Kidney (tissue), 14 donors: ENCODE data around the gene GAS7. TPM values are rescaled to one million over a fixed set of nuclear protein-coding genes. Genes with fewer than 3 reads are reported as not detected.

Experiments
- DNase-seq, 5 donors: peaks; one replicate each; pipeline ENCODE4 v3.0.0-alpha.2; 2013 to 2020
- FAIRE-seq: peaks from 2 replicates; lab custom pipeline; 2012; peaks lifted over from hg19 to GRCh38; lab: Jason Lieb, UNC
- H3K27ac ChIP-seq, 2 donors: one replicate each; pipeline ENCODE4 v1.7.0; 2013; ENCODE audit warnings: low read depth in 2 of 2, low read length in 2 of 2, inconsistent platforms in 1 of 2
- H3K27me3 ChIP-seq: one replicate; pipeline ENCODE4 v1.7.1; 2013; ENCODE audit warnings: low read length, inconsistent platforms; ENCODE audit not compliant: control insufficient read depth, insufficient read depth
- H3K36me3 ChIP-seq, 3 donors: one replicate each; pipeline versions ENCODE4 v1.7.0 to v1.7.1; 2013; ENCODE audit warnings: low read length in 3 of 3, control low read depth in 1 of 3, inconsistent platforms in 1 of 3; ENCODE audit not compliant: insufficient read depth in 3 of 3, control insufficient read depth in 2 of 3
- H3K4me1 ChIP-seq, 3 donors: one replicate each; pipeline versions ENCODE4 v1.7.0 to v1.7.1; 2013; ENCODE audit warnings: low read length in 3 of 3, inconsistent platforms in 1 of 3, low read depth in 1 of 3; ENCODE audit not compliant: control insufficient read depth in 2 of 3, insufficient read depth in 2 of 3
- H3K4me3 ChIP-seq, 3 donors: one replicate each; pipeline versions ENCODE4 v1.7.0 to v1.8.1; 2013; ENCODE audit warnings: low read length in 3 of 3, control low read depth in 1 of 3, inconsistent platforms in 1 of 3
- H3K9ac ChIP-seq, 3 donors: one replicate each; pipeline versions ENCODE4 v1.7.0 to v1.7.1; 2013; ENCODE audit warnings: low read length in 3 of 3, control low read depth in 1 of 3, inconsistent platforms in 1 of 3
- H3K9me3 ChIP-seq, 3 donors: one replicate each; pipeline versions ENCODE4 v1.7.0 to v1.7.1; 2013; ENCODE audit warnings: low read length in 3 of 3, control low read depth in 1 of 3, inconsistent platforms in 1 of 3; ENCODE audit not compliant: control insufficient read depth in 2 of 3, insufficient read depth in 1 of 3
- intact Hi-C: fragments of 100-400 bp; cut with DNase I; formaldehyde crosslinking; loops from one replicate; pipeline ENCODE4 v1.11.1; 2022
- polyA plus RNA-seq: library from polyadenylated mRNA; stranded (reverse); fragments of 350-450 nt; fragmentation: Illumina TruSeq; extraction: RNeasy Lipid Tissue Mini Kit (QIAGEN cat#74804); gene quantifications from one replicate; pipeline ENCODE4 v1.2.3, GENCODE V29; 2014; ENCODE audit warnings: low read depth, low replicate concordance; ENCODE audit not compliant: insufficient read depth
- total RNA-seq: library from RNA; stranded (reverse); fragmentation: NEBNext Ultra II Directional; extraction: Animal tissue kit (Norgen Biotek cat#: 25700); gene quantifications from one replicate; pipeline ENCODE4 v1.2.1, GENCODE V29; 2021
- TF ChIP-seq, protein P1 (sequence below): IDR thresholded peaks from 3 replicates; pipeline ENCODE4 v1.5.1; 2012; ENCODE audit warnings: mild to moderate bottlenecking, moderate library complexity, borderline replicate concordance; ENCODE audit not compliant: insufficient read depth; ENCODE audit errors: extremely low read depth
- donor health status: control.
- donor health status: control.
- donor health status: control.
- donor health status: control.
- donor health status: control.
- donor health status: DM: yes; HTN: yes; CAD: no.
- donor health status: Normal renal cell carcinoma (clear cell type).

GAS7 gene
- total and polyA plus RNA-seq, 2 donors from 2014 or later = 1.1 to 20.5 TPM

DNA sequence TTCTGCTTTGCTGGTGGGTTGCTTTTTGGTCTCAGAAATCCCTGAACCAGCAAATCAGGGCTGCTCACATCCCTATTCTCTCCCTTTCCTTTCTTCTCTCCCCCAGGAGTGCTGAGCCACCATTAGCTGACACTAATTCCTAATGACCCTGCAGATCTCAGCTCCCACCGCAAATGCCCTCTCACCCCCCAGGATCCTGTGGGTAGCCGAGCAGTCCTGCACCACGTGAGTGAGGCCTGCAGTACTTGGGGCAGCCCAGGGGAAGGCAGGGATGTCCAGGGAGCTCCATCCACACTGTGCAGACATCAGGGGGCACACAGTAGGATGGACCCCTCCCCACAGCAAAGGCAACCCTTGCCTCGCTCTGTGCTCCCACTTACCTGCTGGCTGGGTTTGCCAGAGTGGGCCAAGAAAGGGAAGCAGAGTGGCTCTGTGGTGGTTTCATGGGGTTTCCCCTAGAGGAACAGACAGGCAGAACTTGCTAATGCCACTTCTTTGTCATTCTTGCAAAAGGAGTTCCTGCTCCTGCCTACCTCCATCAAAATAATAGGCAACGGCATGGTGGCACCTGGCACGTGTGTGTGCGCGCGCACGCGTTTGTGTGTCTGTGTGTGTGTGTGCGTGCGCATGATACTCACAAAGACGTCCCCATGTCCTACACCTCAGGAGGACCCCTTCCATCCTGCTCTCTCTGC is 135.6 kb downstream of the GAS7 start:
- Histone ChIP-seq H3K27me3 (no peaks in the 10 kb centered on the region), H3K9ac (no peak overlapping the region), H3K27ac (no peak overlapping the region), H3K4me3 (no peak overlapping the region), H3K9me3 (no peaks in the 10 kb centered on the region), H3K4me1 (no peaks in the 10 kb centered on the region), H3K36me3 (no peaks in the 10 kb centered on the region)
- FAIRE-seq (no peak), DNase-seq (no peak)
- intact Hi-C loops = no loop called here
- TF ChIP-seq, protein P1, sequence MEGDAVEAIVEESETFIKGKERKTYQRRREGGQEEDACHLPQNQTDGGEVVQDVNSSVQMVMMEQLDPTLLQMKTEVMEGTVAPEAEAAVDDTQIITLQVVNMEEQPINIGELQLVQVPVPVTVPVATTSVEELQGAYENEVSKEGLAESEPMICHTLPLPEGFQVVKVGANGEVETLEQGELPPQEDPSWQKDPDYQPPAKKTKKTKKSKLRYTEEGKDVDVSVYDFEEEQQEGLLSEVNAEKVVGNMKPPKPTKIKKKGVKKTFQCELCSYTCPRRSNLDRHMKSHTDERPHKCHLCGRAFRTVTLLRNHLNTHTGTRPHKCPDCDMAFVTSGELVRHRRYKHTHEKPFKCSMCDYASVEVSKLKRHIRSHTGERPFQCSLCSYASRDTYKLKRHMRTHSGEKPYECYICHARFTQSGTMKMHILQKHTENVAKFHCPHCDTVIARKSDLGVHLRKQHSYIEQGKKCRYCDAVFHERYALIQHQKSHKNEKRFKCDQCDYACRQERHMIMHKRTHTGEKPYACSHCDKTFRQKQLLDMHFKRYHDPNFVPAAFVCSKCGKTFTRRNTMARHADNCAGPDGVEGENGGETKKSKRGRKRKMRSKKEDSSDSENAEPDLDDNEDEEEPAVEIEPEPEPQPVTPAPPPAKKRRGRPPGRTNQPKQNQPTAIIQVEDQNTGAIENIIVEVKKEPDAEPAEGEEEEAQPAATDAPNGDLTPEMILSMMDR = no peak

DNA sequence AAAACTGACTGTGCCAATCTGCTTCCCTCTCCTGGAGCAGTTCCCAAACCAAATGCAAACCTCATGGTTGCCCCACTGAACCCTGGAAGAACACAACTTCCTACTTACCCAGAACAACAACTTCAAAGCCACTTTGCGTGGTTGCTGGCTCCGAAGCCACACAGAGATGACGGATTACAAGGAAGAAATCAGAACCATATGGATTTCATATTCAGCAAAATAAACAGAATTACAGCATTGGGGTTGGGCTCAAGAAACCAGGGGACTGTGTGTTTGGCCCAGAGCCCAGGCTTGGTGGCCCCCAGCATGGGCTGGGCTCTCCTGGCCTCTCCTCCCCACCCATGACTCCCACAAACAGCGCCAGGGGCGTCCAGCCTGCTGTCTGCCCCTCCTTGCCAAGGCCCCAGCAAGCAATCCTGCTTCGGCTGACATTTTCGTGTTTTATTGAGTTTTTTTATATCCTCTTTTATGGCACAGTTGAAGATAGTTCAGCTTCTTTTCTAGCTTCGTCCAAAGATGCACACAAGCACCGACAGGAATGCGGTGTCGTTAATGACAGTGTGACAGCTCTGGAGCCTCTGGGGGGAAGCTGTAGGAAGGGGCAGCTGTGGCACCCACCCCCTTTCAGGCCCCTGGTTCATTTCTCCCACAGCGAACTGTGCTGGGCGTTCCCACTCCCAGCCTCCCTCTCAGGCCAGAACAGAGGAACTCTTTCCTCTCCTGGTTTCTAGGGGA is 137.1 kb downstream of the GAS7 start:
- H3K9ac ChIP-seq = no peak overlapping the region
- H3K9me3 ChIP-seq = no peaks in the 10 kb centered on the region
- H3K4me3 ChIP-seq = no peak overlapping the region
- FAIRE-seq (no peak), DNase-seq (peak in 3 of 5 donors; percentile 50 to 85 (median 56))
- intact Hi-C loops = no loop called here
- no peaks in the 10 kb centered on the region for H3K27me3 ChIP-seq
- H3K4me1 ChIP-seq = no peaks in the 10 kb centered on the region
- no peaks in the 10 kb centered on the region for H3K36me3 ChIP-seq
- TF ChIP-seq, protein P1 = no peak
- H3K27ac ChIP-seq = no peak overlapping the region

DNA sequence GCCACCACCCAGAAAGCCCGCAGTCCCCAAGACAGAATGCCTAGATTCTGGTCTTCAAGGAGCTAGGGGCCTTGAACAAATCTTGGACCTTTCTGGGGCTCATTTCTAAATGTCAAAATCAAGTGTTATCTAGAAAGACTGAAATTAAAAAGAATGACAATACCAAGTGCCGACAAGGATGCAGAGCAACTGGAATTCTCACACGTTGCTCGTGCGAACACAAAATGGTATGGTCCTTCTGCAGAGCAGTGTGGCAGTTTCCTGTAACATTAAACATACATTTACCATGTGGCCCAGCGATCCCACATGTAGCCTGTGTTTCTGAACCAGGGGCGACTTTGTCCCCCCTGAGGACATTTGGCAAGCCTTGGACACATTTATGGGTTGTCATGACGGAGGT is 137.9 kb downstream of the GAS7 start:
- Histone ChIP-seq H3K36me3 (no peaks in the 10 kb centered on the region), H3K27me3 (no peaks in the 10 kb centered on the region), H3K9ac (no peak overlapping the region), H3K9me3 (no peaks in the 10 kb centered on the region), H3K27ac (no peak overlapping the region), H3K4me1 (no peaks in the 10 kb centered on the region), H3K4me3 (no peak overlapping the region)
- TF ChIP-seq, protein P1 = no peak
- intact Hi-C loops = no loop called here
- FAIRE-seq (no peak), DNase-seq (no peak)
